ENCODE measurements around the gene P2RY8.
"Not testable (repeated sequence)": the region's sequence is repeated elsewhere in the genome, so short reads cannot be mapped to it uniquely, and the experiment has no call there.

Gene P2RY8

GRCh38 chrX:1434871-1435240 lies 102.1 kb downstream of the P2RY8 start:
- no peak for TF ChIP-seq CTCF (IDR thresholded peaks at IDR 0.05; ENCODE audit: insufficient read depth, low read depth, low read length, missing control alignments)
- no peak overlapping the region for H3K4me3 ChIP-seq (ENCODE audit: low read length)
- no peak for DNase-seq (ENCODE audit: low read depth)

GRCh38 chrX:1433646-1434357 lies 103.2 kb downstream of the P2RY8 start:
- no peak overlapping the region for H3K4me3 ChIP-seq (ENCODE audit: low read length)

GRCh38 chrX:1430451-1430850 lies 106.5 kb downstream of the P2RY8 start:
- no peak for TF ChIP-seq CTCF (IDR thresholded peaks at IDR 0.05; ENCODE audit: insufficient read depth, low read depth, low read length, missing control alignments)
- no peak overlapping the region for H3K4me3 ChIP-seq (ENCODE audit: low read length)
- no peak for DNase-seq (ENCODE audit: low read depth)

More at GRCh38 chrX:1433646-1434357, 103.2 kb downstream of the P2RY8 start:
- no peak for DNase-seq (ENCODE audit: low read depth)
- no peak for TF ChIP-seq CTCF (IDR thresholded peaks at IDR 0.05; ENCODE audit: insufficient read depth, low read depth, low read length, missing control alignments)

GRCh38 chrX:1427756-1428155 lies 109.2 kb downstream of the P2RY8 start:
- no peak overlapping the region for H3K4me3 ChIP-seq (ENCODE audit: low read length)
- no peak for DNase-seq (ENCODE audit: low read depth)
- TF ChIP-seq CTCF (IDR thresholded peaks at IDR 0.05; ENCODE audit: insufficient read depth, low read depth, low read length, missing control alignments) = no peak

GRCh38 chrX:1426321-1426720 lies 110.7 kb downstream of the P2RY8 start:
- DNase-seq (ENCODE audit: low read depth) = not testable (repeated sequence)

GRCh38 chrX:1425381-1425780 lies 111.6 kb downstream of the P2RY8 start:
- no peak overlapping the region for H3K4me3 ChIP-seq (ENCODE audit: low read length)
- TF ChIP-seq CTCF (IDR thresholded peaks at IDR 0.05; ENCODE audit: insufficient read depth, low read depth, low read length, missing control alignments) = no peak
- DNase-seq (ENCODE audit: low read depth) = no peak

More at GRCh38 chrX:1426321-1426720, 110.7 kb downstream of the P2RY8 start:
- H3K4me3 ChIP-seq (ENCODE audit: low read length) = not testable (repeated sequence)

- no peak for TF ChIP-seq CTCF (IDR thresholded peaks at IDR 0.05; ENCODE audit: insufficient read depth, low read depth, low read length, missing control alignments)
- DNase-seq (ENCODE audit: low read depth) = no peak
- H3K4me3 ChIP-seq (ENCODE audit: low read length) = no peak overlapping the region
Measured at GRCh38 chrX:1424147-1424851, 112.7 kb downstream of the P2RY8 start.
